Cardiac muscle cell (in vitro differentiated cells and primary cell): ENCODE data around the gene NSD1. TPM values are rescaled to one million over a fixed set of nuclear protein-coding genes. Genes with fewer than 3 reads are reported as not detected.
"Not testable (repeated sequence)": the region's sequence is repeated elsewhere in the genome, so short reads cannot be mapped to it uniquely, and the experiment has no call there.

Experiments used
- DNase-seq, 2 donors: peaks; one replicate each; pipeline versions ENCODE4 v3.0.0 to v3.0.0-alpha.2; 2010 to 2017; ENCODE audit warnings: low read depth in 1 of 2, low spot score in 1 of 2
- H3K27ac ChIP-seq: fragments of 200-600 bp; sonication (generic); 2 replicates; pipeline ENCODE4 v1.5.1; 2016
- H3K27me3 ChIP-seq: fragments of 200-600 bp; sonication (generic); 2 replicates; pipeline ENCODE4 v1.6.0; 2016; ENCODE audit warnings: control low read depth
- H3K36me3 ChIP-seq: fragments of 200-600 bp; sonication (generic); 2 replicates; pipeline ENCODE4 v1.5.1; 2016; ENCODE audit warnings: control low read depth
- H3K4me1 ChIP-seq: fragments of 200-600 bp; sonication (generic); 2 replicates; pipeline ENCODE4 v1.8.1; 2017; ENCODE audit warnings: low read depth, mild to moderate bottlenecking, mixed run types
- H3K4me3 ChIP-seq: fragments of 200-600 bp; sonication (generic); 2 replicates; pipeline ENCODE4 v1.5.1; 2016; ENCODE audit warnings: mild to moderate bottlenecking
- H3K9me3 ChIP-seq: fragments of 200-600 bp; sonication (generic); 2 replicates; pipeline ENCODE4 v1.5.1; 2017; ENCODE audit warnings: low read depth, mild to moderate bottlenecking, control low read depth
- polyA plus RNA-seq: library from polyadenylated mRNA; unstranded; fragments of >200 nt; fragmentation: Nextera tagmentation; extraction: Ambion mirVana; gene quantifications from 2 replicates; pipeline ENCODE4 v1.2.1, GENCODE V29; 2016
- total RNA-seq: library from RNA; depleted of rRNA; stranded (reverse); fragments of >200 nt; gene quantifications from 2 replicates; pipeline ENCODE4 v1.2.3, GENCODE V29; 2016
- TF ChIP-seq, protein P1 (sequence below): IDR thresholded peaks from 2 replicates; pipeline ENCODE4 v1.5.1; 2012; ENCODE audit warnings: low read depth, mild to moderate bottlenecking, low read length

Gene NSD1
- total and polyA plus RNA-seq, 2 experiments from 2014 or later, result 37.8 to 37.9 TPM

DNA sequence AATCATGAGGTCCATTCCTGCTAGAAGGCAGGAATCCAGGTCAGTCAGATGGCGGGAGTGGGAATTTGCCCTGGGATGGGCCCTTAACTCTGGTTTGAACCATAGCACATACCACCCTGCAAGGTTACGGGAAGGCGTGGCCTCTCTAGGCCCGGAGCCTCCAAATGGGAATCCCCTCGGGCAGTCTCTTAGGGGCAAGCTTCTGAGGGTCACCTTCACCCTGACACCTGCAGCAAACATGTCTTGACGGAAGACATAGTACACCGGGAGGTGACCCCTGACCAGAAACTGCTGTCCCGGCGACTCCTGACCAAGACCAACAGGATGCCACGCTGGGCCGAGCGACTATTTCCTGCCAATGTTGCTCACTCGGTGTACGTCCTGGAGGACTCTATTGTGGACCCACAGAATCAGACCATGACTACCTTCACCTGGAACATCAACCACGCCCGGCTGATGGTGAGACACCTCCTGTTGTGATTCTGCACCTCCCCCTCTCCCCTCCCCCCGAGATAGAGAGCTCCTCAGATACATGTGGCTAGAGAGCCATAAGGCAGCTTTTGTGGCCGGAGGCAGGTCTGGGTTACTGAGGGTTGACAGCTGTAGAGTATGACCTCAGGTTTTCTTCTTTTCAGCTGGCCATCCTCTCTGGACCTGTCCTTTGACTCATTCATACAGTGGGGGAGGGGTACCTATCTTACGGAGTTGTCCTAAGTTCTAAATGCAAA lies 171.0 kb downstream of the NSD1 start:
- Histone ChIP-seq H3K36me3 (peaks cover 18% of the 10 kb centered on the region), H3K4me3 (peak overlapping the region; percentile 76), H3K27ac (peak overlapping the region; percentile 55), H3K9me3 (no peaks in the 10 kb centered on the region), H3K4me1 (peaks cover 6% of the 10 kb centered on the region), H3K27me3 (no peaks in the 10 kb centered on the region)
- TF ChIP-seq, protein P1, sequence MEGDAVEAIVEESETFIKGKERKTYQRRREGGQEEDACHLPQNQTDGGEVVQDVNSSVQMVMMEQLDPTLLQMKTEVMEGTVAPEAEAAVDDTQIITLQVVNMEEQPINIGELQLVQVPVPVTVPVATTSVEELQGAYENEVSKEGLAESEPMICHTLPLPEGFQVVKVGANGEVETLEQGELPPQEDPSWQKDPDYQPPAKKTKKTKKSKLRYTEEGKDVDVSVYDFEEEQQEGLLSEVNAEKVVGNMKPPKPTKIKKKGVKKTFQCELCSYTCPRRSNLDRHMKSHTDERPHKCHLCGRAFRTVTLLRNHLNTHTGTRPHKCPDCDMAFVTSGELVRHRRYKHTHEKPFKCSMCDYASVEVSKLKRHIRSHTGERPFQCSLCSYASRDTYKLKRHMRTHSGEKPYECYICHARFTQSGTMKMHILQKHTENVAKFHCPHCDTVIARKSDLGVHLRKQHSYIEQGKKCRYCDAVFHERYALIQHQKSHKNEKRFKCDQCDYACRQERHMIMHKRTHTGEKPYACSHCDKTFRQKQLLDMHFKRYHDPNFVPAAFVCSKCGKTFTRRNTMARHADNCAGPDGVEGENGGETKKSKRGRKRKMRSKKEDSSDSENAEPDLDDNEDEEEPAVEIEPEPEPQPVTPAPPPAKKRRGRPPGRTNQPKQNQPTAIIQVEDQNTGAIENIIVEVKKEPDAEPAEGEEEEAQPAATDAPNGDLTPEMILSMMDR, result no peak
- DNase-seq, result no peak

DNA sequence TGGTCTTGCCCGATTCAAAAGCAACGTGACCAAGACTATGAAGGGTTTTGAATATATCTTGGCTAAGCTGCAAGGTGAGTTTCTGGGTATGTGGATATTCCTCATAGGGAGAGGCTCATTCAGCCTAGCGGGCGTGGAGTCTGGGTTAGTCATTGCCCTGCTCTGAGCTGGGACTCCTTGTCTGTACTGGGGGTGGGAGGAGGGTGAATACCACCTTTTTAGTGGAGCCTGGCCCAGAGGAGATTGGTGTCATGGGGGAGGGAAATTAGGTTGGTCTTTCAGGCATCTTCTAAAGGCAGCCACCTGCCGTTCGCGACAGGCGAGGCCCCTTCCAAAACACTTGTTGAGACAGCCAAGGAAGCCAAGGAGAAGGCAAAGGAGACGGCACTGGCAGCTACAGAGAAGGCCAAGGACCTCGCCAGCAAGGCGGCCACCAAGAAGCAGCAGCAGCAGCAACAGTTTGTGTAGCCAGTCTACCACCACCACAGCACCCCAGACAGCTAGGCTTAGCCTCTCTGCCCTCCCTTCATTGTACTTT lies 172.6 kb downstream of the NSD1 start:
- H3K36me3 ChIP-seq, result peaks cover 17% of the 10 kb centered on the region
- not testable (repeated sequence) for H3K27ac ChIP-seq, H3K27me3 ChIP-seq, H3K9me3 ChIP-seq, H3K4me1 ChIP-seq, DNase-seq, H3K4me3 ChIP-seq

DNA sequence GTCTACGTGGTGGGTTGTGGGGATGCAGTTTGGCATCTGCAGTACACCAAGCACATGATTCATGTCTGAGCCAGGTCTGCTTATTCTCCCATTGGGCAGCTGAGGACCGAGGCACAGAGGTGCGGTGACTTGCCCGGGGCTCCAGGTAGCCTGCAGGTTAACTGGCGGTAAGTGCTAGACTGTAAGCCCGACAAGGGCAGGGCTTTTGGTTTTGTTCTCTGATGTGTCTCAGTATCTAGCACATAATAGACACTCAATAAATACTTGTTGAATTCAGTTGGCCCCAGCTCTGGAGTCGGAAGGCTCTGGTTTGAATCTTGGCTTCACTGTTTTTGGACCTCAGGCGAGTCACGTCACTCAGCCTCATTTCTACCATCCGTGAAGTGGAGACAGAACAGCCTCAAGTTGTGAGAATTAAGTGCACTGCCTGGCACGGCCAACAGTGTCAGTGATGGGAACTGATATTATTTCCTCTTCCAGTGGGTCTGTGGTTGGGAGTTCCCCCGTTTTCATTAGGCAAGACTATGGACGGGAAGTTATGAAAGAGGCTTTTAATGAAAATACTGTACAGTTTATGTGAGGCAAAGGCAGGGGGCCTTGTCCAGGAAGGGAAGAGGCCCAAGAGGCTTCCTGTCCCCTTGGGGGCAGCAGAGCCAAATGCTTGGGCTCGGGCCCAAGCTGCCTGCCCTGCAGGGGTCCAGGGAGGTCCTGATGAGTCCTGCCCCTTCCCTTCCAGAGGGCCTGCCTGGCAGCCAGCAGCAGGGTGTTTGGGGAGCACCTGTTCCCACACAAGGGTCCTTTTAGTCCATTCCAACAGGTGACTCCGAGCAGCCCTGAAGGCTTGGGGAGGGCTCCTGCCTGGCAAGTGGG lies 173.3 kb downstream of the NSD1 start:
- DNase-seq, result peak in 1 of 2 donors; percentile 89
- no peaks in the 10 kb centered on the region for H3K9me3 ChIP-seq
- peaks cover 6% of the 10 kb centered on the region for H3K4me1 ChIP-seq
- peaks cover 9% of the 10 kb centered on the region for H3K36me3 ChIP-seq
- TF ChIP-seq, protein P1, result peak; percentile 27
- no peak overlapping the region for H3K4me3 ChIP-seq
- H3K27ac ChIP-seq, result no peak overlapping the region
- no peaks in the 10 kb centered on the region for H3K27me3 ChIP-seq

DNA sequence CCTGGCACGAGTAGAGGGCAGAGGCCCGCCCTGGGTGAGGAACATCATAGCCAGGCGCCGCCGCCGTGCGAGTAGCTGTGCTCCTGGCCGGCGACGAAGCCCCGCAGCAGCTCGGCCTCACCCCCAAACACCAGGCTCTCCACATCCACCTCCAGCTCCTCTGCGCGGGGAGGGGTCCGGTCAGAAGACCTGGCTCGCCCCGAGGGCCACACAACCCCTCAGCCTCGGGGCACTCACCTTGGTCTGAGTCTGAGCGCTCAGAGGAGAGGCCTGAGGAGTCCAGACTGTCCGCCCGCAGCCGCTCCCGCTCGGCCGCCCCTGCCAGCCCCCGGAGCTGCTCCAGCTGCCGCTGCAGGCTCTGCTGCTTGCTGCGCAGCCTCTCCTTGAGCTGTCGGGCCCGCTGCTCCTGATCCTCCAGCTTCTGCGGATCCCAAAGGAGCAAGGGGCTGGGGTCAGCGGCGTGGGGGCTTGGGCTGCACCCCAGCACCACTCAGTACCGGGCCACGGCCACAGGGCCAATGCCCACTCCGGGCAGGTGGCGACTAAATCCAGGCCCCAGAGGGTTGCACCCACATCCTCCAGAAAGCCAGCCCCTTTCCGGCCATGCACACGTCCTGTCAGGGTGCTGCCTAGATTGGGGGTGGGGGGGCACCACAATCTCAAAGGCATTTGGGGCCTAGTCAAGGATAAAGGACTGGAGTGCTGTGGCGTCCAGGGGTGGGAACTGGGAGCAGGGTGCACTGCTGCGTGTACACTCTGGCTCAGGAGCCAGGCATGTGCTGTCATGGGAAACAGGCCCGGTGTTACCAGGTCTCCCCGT lies 174.2 kb downstream of the NSD1 start:
- no peak overlapping the region for H3K27ac ChIP-seq
- no peak overlapping the region for H3K4me3 ChIP-seq
- H3K27me3 ChIP-seq, result no peaks in the 10 kb centered on the region
- peaks cover 9% of the 10 kb centered on the region for H3K36me3 ChIP-seq
- no peaks in the 10 kb centered on the region for H3K9me3 ChIP-seq
- no peak for DNase-seq
- H3K4me1 ChIP-seq, result peaks cover 6% of the 10 kb centered on the region
- TF ChIP-seq, protein P1, result no peak

DNA sequence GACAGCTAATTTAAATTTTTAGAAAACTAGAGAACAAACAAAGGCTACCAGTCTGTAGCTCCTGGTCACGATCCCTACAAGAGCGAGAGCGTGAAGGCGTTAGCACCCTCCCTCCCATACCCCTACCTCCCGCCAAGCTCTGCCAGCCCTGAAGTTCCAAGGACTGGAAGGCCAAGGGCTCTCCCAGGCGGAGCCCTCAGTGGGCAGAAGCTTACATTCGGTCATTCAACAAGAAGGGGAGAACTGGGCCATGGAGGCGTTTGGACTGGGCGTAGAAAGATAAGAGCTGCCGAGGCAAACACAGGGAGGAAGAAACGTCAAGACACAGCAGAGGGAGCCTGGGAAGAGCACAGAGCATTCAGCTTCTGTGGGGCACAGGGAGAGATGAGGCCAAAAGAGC lies 175.2 kb downstream of the NSD1 start:
- Histone ChIP-seq H3K27me3 (no peaks in the 10 kb centered on the region), H3K27ac (no peak overlapping the region), H3K4me3 (no peak overlapping the region), H3K4me1 (peaks cover 6% of the 10 kb centered on the region), H3K9me3 (no peaks in the 10 kb centered on the region), H3K36me3 (peaks cover 9% of the 10 kb centered on the region)
- no peak for DNase-seq
- TF ChIP-seq, protein P1, result no peak
